Kidney (tissue), 14 donors: ENCODE data around the gene AKAP1. TPM values are rescaled to one million over a fixed set of nuclear protein-coding genes. Genes with fewer than 3 reads are reported as not detected.
"Not testable (repeated sequence)": the region's sequence is repeated elsewhere in the genome, so short reads cannot be mapped to it uniquely, and the experiment has no call there.

Experiments
- DNase-seq, 5 donors: peaks; one replicate each; pipeline ENCODE4 v3.0.0-alpha.2; 2013 to 2020
- FAIRE-seq: peaks from 2 replicates; lab custom pipeline; 2012; peaks lifted over from hg19 to GRCh38; lab: Jason Lieb, UNC
- H3K27ac ChIP-seq, 2 donors: one replicate each; pipeline ENCODE4 v1.7.0; 2013; ENCODE audit warnings: low read depth in 2 of 2, low read length in 2 of 2, inconsistent platforms in 1 of 2
- H3K27me3 ChIP-seq: one replicate; pipeline ENCODE4 v1.7.1; 2013; ENCODE audit warnings: low read length, inconsistent platforms; ENCODE audit not compliant: control insufficient read depth, insufficient read depth
- H3K36me3 ChIP-seq, 3 donors: one replicate each; pipeline versions ENCODE4 v1.7.0 to v1.7.1; 2013; ENCODE audit warnings: low read length in 3 of 3, control low read depth in 1 of 3, inconsistent platforms in 1 of 3; ENCODE audit not compliant: insufficient read depth in 3 of 3, control insufficient read depth in 2 of 3
- H3K4me1 ChIP-seq, 3 donors: one replicate each; pipeline versions ENCODE4 v1.7.0 to v1.7.1; 2013; ENCODE audit warnings: low read length in 3 of 3, inconsistent platforms in 1 of 3, low read depth in 1 of 3; ENCODE audit not compliant: control insufficient read depth in 2 of 3, insufficient read depth in 2 of 3
- H3K4me3 ChIP-seq, 3 donors: one replicate each; pipeline versions ENCODE4 v1.7.0 to v1.8.1; 2013; ENCODE audit warnings: low read length in 3 of 3, control low read depth in 1 of 3, inconsistent platforms in 1 of 3
- H3K9ac ChIP-seq, 3 donors: one replicate each; pipeline versions ENCODE4 v1.7.0 to v1.7.1; 2013; ENCODE audit warnings: low read length in 3 of 3, control low read depth in 1 of 3, inconsistent platforms in 1 of 3
- H3K9me3 ChIP-seq, 3 donors: one replicate each; pipeline versions ENCODE4 v1.7.0 to v1.7.1; 2013; ENCODE audit warnings: low read length in 3 of 3, control low read depth in 1 of 3, inconsistent platforms in 1 of 3; ENCODE audit not compliant: control insufficient read depth in 2 of 3, insufficient read depth in 1 of 3
- intact Hi-C: fragments of 100-400 bp; cut with DNase I; formaldehyde crosslinking; loops from one replicate; pipeline ENCODE4 v1.11.1; 2022
- polyA plus RNA-seq: library from polyadenylated mRNA; stranded (reverse); fragments of 350-450 nt; fragmentation: Illumina TruSeq; extraction: RNeasy Lipid Tissue Mini Kit (QIAGEN cat#74804); gene quantifications from one replicate; pipeline ENCODE4 v1.2.3, GENCODE V29; 2014; ENCODE audit warnings: low read depth, low replicate concordance; ENCODE audit not compliant: insufficient read depth
- total RNA-seq: library from RNA; stranded (reverse); fragmentation: NEBNext Ultra II Directional; extraction: Animal tissue kit (Norgen Biotek cat#: 25700); gene quantifications from one replicate; pipeline ENCODE4 v1.2.1, GENCODE V29; 2021
- TF ChIP-seq, protein P1 (sequence below): IDR thresholded peaks from 3 replicates; pipeline ENCODE4 v1.5.1; 2012; ENCODE audit warnings: mild to moderate bottlenecking, moderate library complexity, borderline replicate concordance; ENCODE audit not compliant: insufficient read depth; ENCODE audit errors: extremely low read depth
- donor health status: control.
- donor health status: control.
- donor health status: control.
- donor health status: control.
- donor health status: control.
- donor health status: DM: yes; HTN: yes; CAD: no.
- donor health status: Normal renal cell carcinoma (clear cell type).

The AKAP1 gene
- total and polyA plus RNA-seq, 2 donors from 2014 or later = 24.6 to 46.8 TPM

DNA sequence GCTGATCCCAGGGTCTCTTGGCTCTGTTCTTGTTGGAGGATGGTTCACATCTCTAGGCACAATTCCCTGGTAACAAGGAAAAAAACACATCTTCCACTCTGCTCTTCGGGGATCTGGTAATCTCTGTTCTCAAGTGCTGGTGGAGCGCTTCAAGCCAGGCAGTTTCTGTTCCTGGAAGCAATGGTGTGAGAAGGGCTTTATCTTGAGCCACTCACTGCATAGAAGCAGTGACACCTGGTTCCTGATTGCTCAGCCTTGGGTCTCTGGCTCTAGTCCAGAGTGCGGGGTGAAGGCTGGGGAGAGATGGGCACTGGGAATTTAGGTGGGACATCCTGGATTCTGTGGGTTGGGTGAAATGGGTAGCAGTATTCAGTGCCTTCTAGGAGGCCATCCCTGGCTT, 14.1 kb downstream of the AKAP1 start:
- H3K27me3 ChIP-seq = no peaks in the 10 kb centered on the region
- no peak for DNase-seq
- FAIRE-seq = no peak
- no peak overlapping the region for H3K4me3 ChIP-seq
- no peaks in the 10 kb centered on the region for H3K36me3 ChIP-seq
- peak overlapping the region in 1 of 3 donors; percentile 16 for H3K9ac ChIP-seq
- peaks cover 0 to 30% (median 30%) of the 10 kb centered on the region in 3 donors for H3K4me1 ChIP-seq
- no peaks in the 10 kb centered on the region for H3K9me3 ChIP-seq
- peak overlapping the region; percentile 16 to 66 for H3K27ac ChIP-seq
- intact Hi-C loops = no loop called here
- TF ChIP-seq, protein P1, sequence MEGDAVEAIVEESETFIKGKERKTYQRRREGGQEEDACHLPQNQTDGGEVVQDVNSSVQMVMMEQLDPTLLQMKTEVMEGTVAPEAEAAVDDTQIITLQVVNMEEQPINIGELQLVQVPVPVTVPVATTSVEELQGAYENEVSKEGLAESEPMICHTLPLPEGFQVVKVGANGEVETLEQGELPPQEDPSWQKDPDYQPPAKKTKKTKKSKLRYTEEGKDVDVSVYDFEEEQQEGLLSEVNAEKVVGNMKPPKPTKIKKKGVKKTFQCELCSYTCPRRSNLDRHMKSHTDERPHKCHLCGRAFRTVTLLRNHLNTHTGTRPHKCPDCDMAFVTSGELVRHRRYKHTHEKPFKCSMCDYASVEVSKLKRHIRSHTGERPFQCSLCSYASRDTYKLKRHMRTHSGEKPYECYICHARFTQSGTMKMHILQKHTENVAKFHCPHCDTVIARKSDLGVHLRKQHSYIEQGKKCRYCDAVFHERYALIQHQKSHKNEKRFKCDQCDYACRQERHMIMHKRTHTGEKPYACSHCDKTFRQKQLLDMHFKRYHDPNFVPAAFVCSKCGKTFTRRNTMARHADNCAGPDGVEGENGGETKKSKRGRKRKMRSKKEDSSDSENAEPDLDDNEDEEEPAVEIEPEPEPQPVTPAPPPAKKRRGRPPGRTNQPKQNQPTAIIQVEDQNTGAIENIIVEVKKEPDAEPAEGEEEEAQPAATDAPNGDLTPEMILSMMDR = no peak

DNA sequence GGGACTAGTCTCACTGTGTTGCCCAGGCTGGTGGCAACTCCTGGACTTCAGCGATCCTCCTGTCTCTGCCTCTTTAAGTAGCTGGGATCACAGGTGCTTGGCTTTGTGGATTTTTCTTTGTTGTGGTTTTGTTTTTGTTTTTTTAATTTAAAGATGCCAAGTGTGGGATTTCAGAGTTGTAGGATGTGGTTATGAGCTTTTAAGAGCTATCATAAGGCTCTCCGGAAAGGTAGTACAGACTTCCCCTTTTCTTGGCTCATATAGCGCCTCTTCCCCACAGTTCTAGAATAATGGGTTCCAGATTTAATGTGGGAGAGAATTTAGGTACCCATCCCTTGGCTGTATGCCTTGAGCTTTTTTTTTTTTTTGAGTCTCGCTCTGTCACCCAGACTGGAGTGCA, 17.1 kb downstream of the AKAP1 start:
- intact Hi-C loops = no loop called here
- TF ChIP-seq, protein P1 = no peak
- FAIRE-seq (no peak), DNase-seq (no peak)
- Histone ChIP-seq H3K9ac (no peak overlapping the region), H3K4me3 (no peak overlapping the region), H3K27me3 (no peaks in the 10 kb centered on the region), H3K4me1 (peaks cover 0 to 22% (median 14%) of the 10 kb centered on the region in 3 donors), H3K9me3 (no peaks in the 10 kb centered on the region), H3K27ac (no peak overlapping the region), H3K36me3 (no peaks in the 10 kb centered on the region)

DNA sequence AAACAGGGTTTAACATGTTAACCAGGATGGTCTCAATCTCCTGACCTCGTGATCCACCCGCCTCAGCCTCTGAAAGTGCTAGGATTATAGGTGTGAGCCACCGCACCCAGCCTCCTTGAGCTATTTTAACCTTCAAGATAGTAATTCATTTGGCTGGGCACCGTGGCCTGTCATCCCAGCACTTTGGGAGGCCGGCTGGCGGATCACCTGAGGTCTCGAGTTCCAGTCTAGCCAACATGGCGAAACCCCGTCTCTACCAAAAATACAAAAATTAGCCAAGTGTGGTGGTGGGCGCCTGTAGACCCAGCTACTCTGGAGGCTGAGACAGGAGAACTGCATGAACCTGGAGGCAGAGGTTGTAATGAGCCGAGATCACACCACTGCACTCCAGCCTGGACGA, 17.6 kb downstream of the AKAP1 start:
- H3K9ac ChIP-seq, H3K27me3 ChIP-seq, H3K9me3 ChIP-seq, H3K36me3 ChIP-seq, DNase-seq, H3K4me3 ChIP-seq, FAIRE-seq, H3K27ac ChIP-seq, intact Hi-C loops: not testable (repeated sequence)
- H3K4me1 ChIP-seq = peaks cover 0 to 20% (median 10%) of the 10 kb centered on the region in 3 donors

DNA sequence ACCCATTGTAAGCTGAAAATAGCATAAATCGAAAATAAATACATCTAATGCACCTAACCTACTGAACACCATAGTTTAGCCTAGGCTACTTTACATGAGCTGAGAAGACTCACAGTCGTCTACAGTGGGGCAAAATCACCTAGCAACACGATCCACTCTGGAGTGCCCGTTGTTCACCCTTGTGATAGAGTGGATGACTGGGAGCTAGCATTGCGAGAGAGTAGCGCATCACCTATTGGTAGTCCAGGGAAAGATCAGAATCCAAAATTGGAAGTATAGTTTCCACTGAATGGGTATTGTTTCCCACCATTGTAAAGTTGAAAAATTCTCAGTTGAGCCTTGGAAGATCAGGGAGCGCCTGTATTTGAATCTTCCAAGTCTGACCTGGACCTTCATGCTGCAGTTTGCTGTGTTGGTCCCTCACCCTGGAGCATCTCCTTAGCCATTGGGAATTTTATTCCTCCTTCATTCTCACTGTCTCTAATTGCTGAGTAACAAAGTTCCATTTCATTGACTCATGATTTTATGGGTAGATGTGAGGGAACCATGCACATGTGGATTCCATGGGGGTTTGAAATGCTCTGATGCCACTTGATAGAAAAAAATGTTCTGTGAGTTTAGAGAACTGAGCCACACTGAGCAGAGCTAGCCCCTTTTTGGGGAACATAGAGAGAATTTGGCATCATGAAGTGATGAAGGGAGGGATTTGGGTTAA, 19.6 kb downstream of the AKAP1 start:
- FAIRE-seq (no peak), DNase-seq (peak in 1 of 5 donors; percentile 1)
- Histone ChIP-seq H3K4me1 (peaks cover 0 to 17% (median 14%) of the 10 kb centered on the region in 3 donors), H3K9me3 (no peaks in the 10 kb centered on the region), H3K27ac (no peak overlapping the region), H3K4me3 (no peak overlapping the region), H3K27me3 (no peaks in the 10 kb centered on the region), H3K36me3 (no peaks in the 10 kb centered on the region), H3K9ac (no peak overlapping the region)
- intact Hi-C loops = no loop called here
- TF ChIP-seq, protein P1 = no peak
